ENCODE measurements around the gene SRCAP. TPM values are rescaled to one million over a fixed set of nuclear protein-coding genes. Genes with fewer than 3 reads are reported as not detected.

The SRCAP gene
- polyA plus RNA-seq, 1 donor = 25.0 TPM

DNA sequence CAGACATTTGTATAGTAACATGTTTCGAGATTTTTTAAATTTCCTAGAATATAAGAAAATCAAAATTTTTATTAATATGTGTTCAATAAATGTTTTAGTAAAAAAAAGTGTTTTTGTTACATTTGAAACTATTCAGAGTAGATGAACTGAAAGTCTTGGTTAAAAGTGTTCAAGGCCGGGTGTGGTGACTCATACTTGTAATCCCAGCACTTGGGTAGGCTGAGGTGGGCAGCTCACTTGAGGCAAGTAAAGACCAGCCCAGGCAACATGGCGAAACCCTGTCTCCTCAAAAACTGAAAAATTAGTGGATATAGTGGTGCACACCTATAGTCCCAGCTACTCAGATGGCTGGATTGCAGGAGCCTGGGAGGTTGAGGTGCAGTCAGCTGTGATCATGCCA lies 32.4 kb downstream of the SRCAP start:
- no peak for DNase-seq (ENCODE audit: low read depth)

DNA sequence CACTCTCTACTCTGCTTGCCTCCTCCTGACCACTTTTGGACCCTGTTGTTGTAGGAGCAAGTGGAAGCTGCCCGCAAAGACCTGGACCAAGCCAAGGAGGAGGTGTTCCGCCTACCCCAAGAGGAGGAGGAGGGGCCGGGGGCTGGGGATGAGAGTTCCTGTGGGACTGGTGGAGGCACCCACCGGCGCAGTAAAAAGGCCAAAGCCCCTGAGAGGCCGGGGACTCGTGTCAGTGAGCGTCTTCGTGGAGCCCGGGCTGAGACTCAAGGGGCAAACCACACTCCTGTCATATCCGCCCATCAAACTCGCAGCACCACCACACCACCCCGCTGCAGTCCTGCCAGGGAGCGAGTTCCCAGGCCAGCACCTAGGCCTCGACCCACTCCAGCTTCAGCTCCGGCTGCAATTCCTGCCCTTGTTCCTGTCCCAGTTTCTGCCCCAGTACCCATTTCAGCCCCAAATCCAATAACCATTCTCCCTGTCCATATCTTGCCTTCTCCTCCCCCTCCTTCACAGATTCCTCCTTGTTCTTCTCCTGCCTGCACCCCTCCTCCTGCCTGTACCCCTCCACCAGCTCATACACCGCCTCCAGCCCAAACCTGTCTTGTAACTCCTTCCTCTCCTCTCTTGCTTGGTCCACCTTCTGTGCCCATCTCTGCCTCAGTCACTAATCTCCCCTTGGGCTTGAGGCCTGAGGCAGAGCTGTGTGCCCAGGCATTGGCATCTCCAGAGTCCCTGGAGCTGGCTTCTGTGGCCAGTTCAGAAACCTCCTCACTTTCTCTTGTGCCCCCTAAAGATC lies 38.2 kb downstream of the SRCAP start:
- no peak for DNase-seq (ENCODE audit: low read depth)

DNA sequence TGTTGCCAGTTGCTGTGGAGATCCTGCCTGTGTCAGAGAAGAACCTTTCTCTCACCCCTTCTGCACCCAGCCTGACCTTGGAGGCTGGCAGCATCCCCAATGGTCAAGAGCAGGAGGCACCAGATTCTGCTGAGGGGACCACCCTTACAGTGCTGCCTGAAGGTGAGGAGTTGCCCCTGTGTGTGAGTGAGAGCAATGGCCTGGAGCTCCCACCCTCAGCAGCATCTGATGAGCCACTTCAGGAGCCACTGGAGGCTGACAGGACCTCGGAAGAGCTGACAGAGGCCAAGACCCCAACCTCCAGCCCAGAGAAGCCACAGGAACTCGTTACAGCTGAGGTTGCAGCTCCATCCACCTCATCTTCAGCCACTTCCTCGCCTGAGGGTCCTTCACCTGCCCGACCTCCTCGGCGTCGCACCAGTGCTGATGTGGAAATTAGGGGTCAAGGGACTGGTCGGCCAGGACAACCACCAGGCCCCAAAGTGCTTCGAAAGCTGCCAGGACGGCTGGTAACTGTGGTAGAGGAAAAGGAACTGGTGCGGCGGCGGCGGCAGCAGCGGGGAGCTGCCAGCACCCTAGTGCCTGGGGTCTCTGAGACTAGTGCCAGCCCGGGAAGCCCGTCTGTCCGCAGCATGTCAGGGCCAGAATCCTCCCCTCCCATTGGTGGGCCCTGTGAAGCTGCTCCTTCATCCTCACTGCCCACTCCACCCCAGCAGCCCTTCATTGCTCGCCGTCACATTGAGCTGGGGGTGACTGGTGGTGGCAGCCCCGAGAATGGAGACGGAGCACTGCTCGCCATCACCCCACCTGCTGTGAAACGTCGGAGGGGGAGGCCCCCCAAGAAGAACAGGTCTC lies 39.0 kb downstream of the SRCAP start:
- no peak for DNase-seq (ENCODE audit: low read depth)

DNA sequence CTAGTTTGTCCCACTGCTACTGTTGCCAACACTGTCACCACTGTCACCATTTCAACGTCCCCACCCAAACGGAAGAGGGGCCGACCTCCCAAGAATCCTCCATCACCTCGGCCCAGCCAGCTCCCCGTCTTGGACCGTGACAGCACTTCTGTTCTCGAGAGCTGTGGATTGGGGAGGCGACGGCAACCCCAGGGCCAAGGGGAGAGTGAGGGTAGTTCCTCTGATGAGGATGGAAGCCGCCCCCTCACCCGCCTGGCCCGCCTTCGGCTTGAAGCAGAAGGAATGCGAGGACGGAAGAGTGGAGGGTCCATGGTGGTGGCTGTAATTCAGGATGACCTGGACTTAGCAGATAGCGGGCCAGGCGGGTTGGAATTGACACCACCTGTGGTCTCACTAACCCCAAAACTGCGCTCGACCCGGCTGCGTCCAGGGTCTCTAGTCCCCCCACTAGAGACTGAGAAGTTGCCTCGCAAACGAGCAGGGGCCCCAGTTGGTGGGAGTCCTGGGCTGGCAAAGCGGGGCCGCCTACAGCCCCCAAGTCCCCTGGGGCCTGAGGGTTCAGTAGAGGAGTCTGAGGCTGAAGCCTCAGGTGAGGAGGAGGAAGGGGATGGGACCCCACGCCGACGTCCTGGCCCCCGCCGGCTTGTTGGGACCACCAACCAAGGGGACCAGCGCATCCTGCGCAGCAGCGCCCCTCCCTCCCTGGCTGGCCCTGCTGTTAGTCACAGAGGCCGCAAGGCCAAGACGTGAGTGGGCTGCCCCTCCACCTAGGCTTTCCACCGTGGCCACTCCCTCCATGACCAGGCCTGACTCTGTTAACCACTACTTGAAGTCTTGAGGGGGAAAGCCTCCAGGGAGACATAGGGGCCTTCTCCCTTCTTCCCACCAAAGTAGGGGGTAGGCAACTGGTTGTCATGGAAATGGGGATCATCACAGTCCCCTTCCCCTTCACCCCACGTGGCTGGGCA lies 40.3 kb downstream of the SRCAP start:
- DNase-seq (ENCODE audit: low read depth) = no peak

DNA sequence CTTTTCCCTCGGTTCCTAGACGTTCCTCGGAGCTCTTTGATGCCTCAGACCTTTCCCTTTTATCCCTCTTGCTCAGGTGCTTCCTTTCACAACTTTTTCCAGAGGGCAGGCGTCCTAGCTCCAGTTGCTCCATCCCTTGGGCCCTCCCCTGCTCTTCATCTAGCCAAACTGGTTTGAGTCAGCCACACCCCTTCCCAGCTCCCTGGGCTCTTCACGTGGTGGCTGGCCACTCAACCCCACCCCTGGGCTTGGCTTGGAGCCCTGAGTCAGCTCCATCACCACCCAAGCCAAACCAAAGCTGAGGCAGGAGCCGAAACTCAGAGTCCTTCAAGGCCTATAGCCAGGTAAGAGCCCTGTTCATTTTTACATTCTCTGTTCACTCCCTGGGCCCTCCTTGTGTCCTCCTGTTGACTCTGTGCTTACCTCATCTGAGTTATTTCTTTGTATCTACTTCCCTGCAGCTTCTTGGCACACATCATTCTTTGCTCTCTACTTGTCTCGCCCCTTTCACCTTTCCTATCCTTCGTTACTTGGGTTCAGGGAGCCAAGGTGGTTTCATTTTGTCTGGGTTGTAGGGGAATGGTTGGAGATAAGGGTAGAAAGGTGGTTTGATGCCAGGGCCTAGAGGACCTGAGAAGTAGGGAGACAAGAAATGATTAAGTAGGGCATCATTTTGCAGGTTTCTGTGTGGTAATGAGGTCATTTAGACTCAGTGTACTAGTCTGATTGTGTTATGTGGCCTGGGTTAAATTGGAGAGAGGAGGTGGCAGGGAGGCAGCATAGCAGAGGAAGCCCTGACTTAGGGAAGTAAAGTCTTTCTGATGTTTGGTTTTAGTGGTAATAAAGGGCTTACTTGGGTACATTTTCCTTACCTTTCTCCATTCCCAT lies 41.6 kb downstream of the SRCAP start:
- no peak for DNase-seq (ENCODE audit: low read depth)

DNA sequence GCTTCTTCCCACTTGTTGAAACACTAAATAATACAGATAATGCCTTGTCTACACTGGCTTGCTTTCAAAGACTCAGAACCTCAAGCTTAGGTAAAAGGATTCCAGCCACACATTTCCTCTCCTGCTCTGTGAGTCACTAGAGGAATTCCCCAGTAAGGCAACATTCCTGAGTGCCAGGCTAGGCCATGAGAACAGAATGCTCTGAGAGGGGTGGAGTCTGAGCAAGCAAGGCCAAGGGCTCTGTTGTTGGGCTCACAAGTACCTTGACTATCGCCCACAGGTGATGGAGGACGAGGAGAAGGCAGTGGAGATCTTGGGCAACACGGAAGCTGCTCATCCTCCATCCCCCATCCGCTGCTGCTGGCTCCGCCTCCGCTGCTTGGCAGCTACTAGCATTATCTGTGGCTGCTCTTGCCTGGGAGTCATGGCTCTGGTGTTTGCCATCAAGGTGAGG lies 42.5 kb downstream of the SRCAP start:
- no peak for DNase-seq (ENCODE audit: low read depth)

DNA sequence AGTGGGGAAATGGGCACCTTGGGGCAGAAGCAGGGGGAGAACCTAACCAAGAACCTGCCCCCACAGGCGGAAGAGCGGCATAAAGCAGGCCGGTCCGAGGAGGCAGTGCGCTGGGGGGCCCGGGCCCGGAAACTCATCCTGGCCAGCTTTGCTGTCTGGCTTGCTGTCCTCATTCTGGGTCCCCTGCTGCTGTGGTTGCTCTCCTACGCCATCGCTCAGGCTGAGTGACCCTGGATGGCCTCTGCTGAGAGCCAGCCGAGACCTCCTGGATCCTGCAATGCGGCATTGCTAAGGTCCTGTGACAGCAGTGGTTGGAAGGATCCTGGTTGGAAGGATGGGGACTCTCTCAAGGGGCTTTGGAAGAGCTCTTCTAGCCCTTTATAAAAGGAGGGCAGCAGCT lies 44.7 kb downstream of the SRCAP start:
- DNase-seq (ENCODE audit: low read depth) = no peak

DNA sequence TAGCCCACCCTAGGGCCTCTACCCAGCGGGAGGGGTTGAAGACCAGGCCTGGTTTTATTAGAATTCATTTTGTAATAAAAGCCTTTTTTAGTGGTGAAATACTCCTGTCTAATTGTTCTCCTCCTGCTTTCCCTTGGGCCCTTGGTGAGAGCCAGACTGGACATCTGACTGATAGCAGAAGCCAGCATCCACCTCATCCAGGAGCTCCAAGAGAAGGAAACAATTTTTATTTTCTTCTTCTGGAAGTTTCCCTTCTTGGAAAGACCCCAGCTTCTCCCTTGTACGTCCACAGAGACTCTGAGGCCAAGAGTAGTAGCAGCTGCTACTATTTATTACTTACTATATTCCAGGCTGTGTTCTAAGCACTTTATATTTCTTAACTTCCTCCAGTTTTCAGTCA lies 45.2 kb downstream of the SRCAP start:
- peak; percentile 90 for DNase-seq (ENCODE audit: low read depth)

DNA sequence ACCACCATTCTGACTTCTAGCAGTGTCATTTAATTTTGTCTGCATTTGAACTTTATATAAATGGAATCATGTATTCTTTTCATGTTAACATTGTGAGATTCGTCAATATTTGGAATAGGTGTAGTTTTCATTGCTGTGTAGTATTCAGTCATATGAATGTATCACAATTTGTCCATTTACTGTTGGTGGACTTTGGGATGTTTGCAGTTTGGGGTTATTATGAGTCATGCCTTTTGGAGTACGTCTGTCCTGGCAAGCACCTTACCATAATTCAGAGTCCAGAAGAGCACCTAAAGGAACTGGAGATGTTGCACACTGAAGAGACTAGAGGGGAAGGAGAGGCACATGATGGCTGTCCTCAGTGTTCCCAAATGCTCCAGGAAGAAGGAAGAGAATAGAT lies 46.1 kb downstream of the SRCAP start:
- DNase-seq (ENCODE audit: low read depth) = no peak

DNA sequence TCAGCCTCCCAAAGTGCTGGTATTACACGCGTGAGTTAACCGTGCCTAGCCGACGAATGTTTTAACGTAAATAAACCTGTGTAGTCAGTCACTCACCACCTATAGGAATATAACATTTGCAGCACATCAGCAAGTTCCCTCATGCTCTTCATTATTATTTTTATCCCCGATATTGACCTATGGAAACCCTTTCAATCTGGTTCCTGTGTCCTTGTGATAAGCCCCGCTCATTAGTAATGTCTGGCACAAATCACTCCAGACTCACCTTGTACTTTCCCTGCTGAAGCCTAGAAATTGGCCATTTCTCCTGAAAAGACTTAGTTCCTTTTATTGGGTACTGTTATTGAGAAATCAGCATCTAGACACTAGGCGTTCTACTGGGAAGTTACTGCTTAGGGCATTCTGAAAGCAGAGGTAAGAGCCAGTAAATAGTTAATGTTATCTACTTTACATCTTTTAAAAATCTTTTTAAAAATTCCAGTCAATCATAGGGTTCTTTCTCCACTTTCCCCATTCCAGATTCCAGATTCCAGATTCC lies 47.7 kb downstream of the SRCAP start:
- no peak for DNase-seq (ENCODE audit: low read depth)

DNA sequence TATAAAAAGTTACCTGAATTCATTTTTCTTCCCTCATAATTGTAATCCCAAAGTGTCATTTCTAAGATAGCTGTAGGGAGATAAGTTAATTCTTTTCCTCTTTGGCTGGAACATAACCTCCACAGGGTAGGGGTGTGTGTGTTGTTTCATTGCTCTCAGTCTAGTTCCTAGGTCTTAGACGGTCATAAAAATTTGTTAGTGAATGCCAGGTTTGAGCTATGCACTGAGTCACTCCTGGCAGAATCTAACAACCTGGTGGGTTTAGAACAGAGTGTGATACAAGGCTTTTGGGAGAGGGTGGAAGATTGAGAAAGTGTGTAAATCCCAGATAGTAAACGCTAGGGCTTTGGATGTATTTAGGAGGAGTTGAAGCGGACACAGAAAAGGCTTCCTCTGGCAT lies 48.4 kb downstream of the SRCAP start:
- no peak for DNase-seq (ENCODE audit: low read depth)

DNA sequence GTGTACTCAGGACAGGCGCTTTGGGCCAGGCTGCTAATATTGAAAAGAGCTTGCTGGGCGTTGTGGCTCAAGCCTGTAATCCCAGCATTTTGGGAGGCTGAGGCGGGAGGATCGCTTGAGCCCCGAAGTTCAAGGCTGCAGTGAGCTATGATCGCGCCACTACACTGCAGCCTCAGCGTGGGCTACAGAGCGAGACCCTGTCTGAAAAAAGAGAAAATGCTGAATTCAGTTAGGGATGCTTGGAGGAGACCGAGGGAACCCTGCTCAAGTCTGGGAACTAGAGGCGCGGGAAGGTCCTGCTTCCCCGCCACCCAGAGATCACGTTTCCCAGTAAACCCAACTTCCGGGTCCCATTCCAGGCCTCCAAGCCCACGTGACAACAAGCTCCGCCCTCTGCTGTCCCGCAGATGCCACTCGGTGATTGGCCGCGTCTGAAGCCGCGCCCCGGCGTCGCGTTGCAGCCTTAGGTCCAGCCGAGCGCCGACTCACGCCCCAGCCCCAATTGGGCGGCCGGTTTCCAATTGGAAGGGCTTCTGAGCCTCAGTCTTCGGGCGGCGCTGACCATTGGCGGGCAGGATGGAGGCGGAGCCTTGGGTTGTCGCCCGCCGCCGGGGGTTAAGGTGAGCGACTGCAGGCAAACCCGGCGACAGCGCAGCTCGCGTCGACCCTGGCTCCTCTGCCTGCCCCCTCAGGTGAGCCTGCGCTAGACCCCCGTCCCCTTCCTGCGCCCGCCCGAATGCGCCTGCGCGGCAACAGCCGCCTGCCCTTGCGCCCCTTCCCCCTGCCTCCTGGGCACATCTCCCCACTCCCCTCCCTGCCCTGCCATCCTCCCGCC lies 49.0 kb downstream of the SRCAP start, which contains the start of gene PHKG2:
Gene PHKG2, plus strand, starts transcription at position 627 of the 835 bp plus-strand sequence. CDS start 396 bp downstream, outside the sequence.
- DNase-seq (ENCODE audit: low read depth) = peak; percentile 97

DNA sequence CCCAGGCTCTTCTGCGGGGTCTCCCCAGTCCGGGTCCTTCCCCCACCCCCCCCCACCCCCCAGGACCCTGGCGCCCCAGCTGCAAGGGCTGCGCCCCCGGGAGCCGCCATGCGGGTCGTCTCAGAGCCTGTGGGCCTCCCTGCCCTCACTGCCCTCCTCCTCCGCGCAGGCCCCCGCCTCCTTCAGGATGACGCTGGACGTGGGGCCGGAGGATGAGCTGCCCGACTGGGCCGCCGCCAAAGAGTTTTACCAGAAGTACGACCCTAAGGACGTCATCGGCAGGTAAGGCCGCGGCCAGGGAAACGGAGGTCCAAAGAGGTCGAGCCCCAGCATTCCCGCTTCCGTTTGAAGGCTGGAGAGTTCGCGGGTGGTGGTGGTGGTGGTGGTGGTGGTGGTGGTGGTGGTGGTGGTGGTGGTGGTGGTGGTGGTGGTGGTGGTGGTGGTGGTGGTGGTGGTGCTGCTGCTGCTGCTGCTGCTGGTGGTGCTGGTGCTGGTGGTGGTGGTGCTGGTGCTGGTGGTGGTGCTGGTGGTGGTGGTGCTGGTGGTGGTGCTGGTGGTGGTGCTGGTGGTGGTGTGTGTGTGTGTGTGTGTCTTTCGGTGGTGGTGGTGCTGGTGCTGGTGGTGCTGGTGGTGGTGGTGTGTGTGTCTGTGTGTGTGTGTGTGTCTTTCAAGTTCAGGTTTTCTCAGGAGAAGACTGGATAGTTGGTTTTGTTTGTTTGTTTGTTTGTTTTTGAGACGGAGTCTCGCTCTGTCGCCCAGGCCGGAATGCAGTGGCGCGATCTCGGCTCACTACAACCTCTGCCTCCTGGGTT lies 49.9 kb downstream of the SRCAP start:
- DNase-seq (ENCODE audit: low read depth) = no peak

DNA sequence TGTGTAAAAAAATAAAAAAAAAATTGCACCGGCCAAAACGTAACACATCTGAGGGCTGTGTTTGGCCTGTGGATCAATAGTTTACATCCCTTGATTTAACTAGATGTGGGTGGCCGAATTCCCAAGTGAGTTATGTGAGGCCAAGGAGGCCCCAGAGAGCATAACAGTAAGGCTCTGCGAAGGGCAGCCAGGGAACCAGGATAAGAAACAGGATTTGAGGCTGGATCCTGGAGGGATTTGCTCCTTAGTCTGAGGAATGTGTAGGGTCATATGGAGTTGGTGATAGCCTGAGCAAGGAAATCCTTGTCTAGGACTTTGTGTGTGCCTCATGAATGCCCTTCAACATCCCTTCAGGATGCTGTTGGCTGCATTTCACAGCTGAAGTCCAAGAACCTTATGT lies 51.2 kb downstream of the SRCAP start:
- no peak for DNase-seq (ENCODE audit: low read depth)

DNA sequence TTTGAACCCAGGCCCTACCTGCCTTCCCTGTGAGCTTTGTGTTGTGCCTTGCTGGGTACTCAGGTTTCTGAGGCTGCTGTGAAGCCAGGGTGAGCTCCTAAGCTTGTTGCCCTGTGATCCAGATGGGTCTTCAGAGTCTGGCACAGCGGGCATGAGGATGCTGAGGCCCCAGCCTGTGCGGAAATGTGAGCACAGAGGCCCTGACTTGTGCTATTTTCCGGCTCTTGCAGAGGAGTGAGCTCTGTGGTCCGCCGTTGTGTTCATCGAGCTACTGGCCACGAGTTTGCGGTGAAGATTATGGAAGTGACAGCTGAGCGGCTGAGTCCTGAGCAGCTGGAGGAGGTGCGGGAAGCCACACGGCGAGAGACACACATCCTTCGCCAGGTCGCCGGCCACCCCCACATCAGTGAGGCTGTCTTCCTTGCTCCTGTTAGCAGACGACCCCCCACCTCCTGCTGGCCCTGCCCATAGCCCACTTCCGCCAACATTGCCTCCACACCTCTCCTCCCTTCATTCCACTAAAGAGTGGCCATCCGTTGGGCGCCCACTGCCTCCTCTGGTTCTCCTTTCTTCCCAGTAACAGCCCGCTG lies 52.0 kb downstream of the SRCAP start:
- no peak for DNase-seq (ENCODE audit: low read depth)

DNA sequence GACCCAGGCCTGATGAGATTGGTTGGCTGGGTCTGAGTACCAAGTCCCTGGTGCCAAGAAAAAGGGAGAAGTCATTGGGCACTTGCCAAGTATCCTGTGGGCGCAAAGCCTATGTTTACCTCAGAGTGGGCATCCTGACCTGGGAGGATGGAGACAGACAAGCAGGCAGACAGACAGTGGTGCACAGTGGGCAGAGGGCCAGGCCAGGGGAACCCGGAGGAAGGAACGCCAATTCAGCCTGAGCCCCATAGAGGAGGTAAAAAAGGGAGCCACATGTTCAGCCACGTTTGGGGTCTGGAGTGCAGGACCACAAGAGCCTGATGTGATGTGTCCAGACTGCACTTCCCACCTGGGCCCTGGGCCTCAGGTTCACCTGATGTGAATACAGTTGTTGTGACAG lies 54.6 kb downstream of the SRCAP start:
- DNase-seq (ENCODE audit: low read depth) = no peak

DNA sequence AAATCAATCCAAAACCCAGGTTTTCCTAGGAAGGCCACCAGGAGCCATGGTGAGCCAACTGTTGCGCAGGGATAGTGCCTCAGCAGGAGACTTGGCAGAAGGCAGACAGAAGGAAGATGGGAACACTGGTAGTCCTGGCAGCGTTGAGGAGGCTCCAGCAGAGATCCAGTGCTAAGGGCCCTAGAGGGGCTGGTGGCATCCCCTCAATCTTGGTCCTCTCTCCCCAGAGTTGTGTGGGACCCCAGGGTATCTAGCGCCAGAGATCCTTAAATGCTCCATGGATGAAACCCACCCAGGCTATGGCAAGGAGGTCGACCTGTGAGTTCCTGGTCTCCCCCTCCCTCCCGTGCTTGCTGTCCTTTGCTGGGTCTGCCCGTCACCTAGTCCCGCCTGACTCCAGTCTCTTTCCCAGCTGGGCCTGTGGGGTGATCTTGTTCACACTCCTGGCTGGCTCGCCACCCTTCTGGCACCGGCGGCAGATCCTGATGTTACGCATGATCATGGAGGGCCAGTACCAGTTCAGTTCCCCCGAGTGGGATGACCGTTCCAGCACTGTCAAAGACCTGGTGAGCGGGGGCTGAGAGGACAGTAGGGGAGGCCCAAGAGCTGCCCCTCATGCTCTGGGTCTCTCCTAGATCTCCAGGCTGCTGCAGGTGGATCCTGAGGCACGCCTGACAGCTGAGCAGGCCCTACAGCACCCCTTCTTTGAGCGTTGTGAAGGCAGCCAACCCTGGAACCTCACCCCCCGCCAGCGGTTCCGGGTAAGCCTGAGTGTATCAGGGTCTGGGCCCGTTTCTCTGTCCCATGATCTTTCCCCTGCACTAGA lies 57.2 kb downstream of the SRCAP start:
- DNase-seq (ENCODE audit: low read depth) = no peak

All from forelimb muscle (tissue), 1 donor.